Forelimb muscle (tissue), 1 donor: ENCODE results near the gene PSENEN. TPM values are rescaled to one million over a fixed set of nuclear protein-coding genes. Genes with fewer than 3 reads are reported as not detected.
A peak's percentile ranks its signal among the peaks of the same experiment; 100 is the strongest.
"Not testable (repeated sequence)": the region's sequence is repeated elsewhere in the genome, so short reads cannot be mapped to it uniquely, and the experiment has no call there.

Experiments used
- DNase-seq: peaks from one replicate; pipeline ENCODE4 v3.0.0-alpha.2; 2013; ENCODE audit warnings: low read depth
- polyA plus RNA-seq: library from polyadenylated mRNA; unstranded; fragments of 120-200 nt; gene quantifications from one replicate; pipeline ENCODE4 v1.2.1, GENCODE V29; 2013; ENCODE audit not compliant: insufficient read length

The PSENEN gene
- polyA plus RNA-seq, 1 donor = 31.7 TPM

DNA sequence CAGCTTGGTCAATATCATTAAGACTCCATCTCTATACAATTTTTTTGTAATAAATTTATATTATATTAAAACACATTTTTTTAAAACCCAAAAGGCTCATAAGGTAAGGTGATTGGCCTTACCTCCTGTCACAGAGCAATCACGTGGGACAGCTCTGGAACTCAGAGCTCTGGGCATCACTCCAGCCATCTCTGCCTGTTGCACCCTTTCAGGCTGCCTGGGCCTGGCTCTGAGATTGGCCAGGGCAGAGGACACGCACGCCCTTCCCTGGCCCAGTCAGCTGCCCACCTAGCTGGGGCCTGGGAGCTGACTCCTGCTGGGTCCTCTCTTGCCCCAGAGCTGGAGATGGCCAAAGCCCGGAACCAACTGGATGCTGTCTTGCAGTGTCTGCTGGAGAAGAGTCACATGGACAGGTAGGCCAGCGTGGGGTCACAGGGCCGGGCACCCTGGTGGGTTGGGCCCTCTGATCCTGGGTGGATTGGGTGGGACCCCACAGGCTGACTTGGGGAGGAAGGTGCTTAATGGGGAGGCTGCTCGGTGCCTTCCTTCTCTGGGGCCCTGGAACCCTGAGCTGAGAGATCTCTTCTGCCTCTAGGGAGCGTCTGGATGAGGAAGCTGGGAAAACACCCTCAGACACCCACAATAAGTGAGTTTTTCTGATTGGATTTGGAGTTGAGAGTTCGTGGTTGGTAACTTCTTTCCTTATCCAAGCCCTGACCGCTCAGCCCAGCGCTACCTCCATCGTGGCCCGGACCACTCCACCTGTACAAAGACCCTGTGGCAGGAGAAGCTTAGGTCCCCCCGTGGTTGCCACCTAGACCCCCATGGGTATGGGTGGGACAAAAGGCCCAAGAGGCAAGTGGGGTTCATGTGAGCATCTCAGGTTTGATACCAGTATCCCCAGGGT lies 6.6 kb downstream of the PSENEN start:
- no peak for DNase-seq

DNA sequence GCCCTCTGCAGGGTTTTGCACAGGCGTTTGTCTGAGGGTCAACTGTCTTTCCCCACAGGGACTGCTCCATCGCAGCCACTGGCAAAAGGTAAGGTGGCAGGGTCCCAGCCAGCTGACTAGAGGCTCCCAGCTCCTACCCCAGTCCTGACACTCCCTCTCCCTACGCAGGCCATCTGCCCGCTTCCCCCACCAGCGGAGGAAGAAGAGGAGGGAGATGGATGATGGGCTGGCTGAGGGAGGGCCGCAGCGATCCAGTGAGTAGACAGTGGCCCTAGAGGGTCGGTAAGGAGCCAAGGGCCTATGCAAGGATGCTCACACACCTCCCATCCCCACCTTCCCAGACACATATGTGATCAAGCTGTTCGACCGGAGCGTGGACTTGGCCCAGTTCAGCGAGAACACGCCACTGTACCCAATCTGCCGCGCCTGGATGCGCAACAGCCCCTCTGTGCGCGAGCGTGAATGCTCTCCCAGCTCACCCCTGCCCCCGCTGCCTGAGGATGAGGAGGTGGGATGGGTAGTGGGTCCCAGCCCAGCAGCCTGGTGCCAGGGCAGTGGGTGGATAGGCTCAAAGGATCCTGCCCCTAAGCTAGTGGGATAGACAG lies 7.4 kb downstream of the PSENEN start:
- DNase-seq = no peak

DNA sequence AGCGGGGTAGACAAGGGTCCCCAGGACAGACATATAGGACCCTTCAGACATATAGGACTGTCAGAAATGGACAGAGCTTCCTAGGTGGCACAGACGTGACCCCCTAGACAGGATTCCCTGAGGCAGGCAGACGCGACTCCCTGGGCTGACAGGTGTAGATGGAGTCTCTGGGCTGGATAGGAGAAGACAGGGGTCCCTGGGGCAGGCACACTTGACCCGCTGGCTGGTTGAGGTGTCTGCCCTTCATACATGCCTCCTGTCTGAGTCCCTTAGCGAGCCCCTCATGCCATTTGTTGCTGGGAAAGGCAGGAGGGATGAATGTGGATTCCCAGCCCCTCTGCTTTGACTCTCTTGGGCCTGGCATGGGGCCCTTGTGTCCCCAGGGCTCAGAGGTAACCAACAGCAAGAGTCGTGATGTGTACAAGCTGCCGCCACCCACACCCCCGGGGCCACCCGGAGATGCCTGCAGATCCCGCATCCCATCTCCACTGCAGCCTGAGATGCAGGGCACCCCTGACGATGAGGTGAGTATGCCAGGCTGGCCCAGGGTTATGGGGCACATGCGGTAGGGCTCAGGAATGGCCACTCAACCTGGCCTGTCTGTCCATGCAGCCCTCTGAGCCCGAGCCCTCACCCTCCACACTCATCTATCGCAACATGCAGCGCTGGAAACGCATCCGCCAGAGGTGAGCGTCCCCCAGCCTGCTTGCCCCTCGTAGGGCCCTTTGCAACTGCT lies 8.4 kb downstream of the PSENEN start:
- no peak for DNase-seq

DNA sequence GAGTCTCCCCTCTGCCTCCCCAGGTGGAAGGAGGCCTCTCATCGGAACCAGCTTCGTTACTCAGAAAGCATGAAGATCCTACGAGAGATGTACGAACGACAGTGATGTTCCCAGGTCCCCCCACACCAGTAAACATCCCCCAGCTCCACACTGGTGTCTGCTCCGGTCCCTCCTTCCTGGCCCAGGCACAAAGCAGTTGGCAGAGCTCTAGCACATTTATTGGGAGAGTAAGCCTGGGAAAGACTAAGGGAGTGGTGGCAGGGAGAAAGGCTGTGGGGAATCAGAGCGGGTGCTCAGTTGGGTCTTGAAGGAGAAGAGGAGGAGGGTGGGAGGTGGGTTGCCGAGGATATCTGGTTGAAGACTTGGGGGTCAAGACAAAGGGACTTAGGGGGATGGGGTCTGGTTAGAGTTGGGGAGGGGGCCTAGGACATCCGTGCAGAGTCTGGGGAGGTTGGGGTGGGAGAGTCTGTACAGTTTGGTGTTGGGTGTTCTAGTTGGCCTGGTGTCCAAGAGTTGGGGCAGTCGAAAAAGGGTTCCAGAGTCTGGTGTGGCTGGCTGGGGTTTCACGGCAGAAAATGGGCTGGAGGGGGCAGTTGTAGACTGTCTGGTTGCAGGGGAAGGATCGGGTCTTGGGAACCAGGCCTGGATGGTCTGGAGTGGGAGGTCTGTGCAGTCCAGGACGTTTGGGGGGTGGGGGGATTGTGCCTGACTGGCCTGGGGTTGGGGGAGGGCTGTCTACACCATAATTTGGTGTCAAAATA lies 9.1 kb downstream of the PSENEN start:
- no peak for DNase-seq

GRCh38 chr19:35755131-35755549 lies 9.7 kb downstream of the PSENEN start:
- DNase-seq = no peak

DNA sequence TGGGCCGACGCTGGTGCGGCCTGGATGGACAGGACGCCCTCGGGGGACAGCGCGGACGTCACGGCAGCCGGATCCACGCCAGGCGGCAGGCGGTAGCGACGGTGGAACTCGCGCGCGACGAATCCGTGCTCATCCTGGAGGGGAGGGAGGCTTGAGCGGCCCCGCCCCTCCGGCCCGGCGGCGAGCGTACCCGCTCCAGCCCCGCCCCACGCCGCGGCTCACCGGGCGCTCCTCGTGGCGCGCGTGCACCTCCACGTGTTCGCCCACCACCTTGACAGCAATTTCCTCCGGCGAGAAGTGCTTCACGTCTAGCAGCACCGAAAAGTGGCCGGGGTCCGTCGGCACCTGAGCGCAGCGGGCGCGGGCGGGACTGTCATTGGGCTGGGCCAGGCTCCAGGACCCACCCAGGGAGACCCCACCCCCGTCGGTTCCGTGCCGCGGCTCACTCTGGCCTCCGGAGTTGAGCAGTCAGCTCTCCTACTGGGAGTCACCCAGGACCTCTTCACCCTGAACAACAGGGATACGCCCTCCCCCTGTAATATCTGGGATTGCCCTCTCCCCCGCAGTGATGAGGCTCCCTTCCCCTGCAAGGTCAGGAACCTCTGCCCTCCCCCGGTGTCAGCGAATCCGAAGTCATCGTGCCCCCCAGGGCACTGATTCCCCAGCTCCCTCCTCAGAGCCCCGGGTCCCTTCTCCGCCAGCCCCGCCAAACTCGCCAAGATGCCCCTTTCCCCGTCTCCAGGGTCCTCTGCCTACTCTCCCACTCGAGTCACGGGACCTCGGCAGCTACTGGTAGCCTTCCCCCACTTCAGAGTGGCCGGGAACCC lies 10.3 kb downstream of the PSENEN start:
- DNase-seq = no peak

GRCh38 chr19:35756377-35757230 lies 11.2 kb downstream of the PSENEN start, which contains the start of gene HSPB6:
TSS of gene HSPB6 (minus strand) at chr19:35757029. CDS start at chr19:35757008, 21 bp downstream.
- no peak for DNase-seq

DNA sequence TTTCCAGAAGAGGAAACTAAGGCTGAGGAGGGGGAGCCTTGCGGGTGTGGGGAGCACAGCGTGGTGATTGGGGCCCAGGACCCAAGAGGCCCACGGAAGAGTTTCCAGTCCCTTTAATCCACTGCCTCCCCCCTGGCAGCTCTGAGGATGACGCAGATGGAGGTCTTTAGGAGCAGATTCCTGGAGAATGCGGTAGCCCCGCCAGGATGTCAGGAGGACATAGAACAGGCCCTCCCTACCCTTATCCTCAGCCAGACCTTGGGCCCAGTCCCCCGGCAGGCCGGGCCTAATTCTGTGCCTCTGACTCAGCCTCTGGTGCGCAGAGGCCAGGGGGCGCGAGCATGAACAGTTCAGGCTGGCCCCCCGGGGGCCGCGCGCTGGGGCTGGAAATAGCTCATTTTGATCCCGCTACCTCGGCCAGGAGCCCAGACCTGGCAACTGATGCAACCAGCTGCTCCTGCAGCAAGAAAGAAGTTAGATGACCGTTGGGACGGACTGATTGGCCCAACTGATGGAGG lies 11.8 kb downstream of the PSENEN start:
- DNase-seq = peak; percentile 91

DNA sequence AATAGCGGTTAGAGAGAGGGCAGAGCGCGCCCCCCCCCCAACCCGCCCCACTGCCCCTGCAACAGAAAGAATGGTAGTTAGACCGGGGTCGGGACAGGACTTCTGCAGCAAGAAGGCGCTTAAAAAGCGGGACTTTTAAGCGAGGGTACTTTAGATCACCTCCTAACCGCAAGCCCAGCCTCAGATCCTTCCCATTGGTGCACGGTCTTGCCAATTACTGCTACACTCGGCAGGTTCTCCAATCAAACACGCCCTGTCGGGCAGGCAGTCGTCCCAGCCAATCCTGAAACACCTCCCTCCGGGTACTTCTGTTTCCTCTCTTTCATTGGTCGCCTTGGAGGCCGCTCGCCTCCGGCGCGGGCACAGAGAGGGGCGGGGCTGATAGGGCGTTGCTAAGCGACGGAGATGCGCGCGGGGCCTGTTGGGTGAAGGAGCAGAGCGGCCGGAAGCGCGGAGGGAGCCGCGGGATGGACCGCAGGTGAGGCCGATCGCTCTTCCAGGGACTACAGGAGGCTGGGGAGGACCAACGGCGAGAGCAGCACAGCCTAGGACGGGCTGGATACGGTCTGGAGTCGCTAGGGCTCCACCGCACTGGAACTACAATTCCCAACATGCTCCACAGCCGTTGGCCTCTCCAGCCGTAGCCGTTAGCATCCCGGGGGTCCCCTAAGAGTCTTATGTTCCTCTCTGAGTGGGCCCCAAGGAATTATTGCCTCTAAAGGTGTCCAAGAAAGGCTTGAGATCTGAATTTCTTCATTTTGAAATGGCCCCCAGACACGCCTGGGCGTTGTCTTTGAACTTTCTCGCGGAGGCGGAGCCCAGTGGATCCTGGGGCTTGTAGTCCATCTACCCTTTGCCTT lies 12.5 kb downstream of the PSENEN start, which contains the start of gene PROSER3:
Gene PROSER3 (plus strand): TSS at position 428 of the 860 bp plus-strand sequence. CDS start 40 bp downstream, at position 468.
- DNase-seq = peak; percentile 100

DNA sequence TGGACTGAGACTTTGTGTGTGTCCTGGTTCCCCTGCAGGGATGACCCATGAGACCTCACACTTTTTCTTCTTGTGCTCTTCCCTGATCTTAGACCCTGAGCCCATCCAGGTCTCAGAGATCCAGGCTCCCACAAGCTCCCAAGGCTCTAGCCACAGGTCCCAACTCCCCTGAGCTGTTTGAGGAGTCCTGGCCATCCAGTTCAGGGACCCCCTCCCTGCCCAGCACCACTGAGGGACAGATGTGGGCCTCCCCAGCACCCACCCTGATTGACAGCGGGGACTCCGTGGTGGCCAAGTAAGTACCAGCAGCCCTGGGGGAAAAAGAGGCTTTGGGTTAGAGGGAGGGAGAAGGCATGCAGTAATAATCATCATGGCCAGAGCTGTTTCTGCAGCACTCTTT lies 14.2 kb downstream of the PSENEN start:
- no peak for DNase-seq

DNA sequence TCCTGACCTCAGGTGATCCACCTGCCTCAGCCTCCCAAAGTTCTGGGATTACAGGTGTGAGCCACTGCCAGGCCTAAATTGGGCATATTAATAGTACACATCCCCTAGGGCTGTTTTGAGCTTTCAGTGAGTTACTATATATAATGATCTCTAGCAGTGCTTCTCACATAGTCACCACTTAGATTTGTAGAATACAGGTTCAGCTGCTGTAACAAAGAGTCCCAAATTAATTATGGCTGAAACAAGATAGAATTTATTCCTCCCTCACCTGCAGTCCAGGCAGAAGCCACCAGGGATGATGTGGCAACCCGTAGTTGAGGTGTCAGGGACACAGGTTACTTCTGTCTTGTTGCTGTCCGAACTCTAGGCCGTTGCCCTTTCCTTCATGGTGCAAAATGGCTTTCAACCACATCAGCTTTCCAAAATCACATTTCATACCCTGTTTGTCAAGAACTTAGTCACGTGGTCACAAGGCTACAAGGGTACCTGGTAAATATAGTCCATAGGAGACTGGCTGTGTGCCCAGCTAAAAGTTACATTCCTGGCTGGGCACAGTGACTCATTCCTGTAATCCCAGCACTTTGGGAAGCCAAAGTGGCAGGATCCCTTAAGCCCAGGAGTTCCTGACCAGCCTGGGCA lies 15.4 kb downstream of the PSENEN start:
- no peak for DNase-seq

DNA sequence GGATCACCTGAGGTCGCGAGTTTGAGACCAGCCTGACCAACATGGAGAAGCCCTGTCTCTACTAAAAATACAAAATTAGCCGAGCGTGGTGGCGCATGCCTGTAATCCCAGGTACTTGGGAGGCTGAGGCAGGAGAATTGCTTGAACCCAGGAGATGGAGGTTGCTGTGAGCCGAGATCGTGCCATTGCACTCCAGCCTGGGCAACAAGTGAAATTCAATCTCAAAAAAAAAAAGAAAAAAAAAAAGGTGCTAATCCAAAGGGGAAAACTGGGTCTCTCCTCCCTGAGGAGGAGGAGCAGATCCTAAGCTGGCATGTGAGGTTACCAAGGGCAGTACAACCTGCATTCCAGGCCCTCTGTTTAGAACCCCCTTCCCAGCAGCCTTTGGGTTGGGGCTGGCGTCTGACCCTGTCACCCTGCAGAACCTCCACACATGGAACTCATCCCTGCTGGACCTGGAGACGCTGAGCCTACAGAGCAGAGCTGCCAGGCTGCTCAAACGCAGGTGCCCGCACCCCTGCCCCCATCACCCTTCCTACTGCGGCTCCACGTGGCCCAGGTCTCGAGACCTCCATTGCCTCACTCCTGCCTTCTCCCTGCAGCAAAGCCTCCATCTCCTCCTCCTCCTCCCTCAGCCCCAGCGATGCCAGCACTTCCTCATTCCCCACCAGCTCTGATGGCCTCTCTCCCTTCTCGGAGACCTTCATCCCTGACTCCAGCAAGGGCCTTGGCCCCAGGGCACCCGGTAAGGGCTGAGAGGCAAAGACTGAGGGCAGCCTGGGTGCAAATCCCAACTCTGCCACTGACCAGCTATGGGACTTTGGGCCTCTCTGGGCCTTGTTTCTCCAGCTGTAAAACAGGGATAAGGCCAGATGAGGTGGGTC lies 19.2 kb downstream of the PSENEN start:
- no peak for DNase-seq

DNA sequence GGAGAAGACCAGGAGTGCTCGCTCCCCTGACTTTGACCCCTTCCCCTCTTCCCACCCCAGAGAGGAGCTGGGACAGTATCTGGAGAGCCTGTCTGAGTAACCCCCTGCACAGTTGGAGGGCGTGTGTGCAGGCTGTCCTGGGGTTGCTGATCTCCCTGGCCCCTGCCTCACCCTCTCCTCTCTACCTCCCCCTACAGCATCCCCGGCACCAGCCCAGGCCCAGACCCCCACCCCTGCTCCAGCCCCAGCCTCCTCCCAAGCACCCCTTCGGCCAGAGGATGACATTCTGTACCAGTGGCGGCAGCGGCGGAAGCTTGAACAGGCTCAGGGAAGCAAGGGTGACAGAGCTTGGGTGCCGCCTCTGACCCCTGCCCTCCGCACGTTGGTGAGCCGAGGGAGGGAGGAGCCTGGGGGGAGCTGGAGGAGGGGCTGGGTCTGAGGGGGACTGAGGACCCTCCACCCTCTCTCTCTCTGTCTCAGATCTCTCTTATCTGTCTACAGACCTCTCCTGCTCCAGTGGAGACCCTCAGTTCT lies 21.2 kb downstream of the PSENEN start:
- no peak for DNase-seq

- no peak for DNase-seq
Measured at GRCh38 chr19:35767288-35768081, 22.0 kb downstream of the PSENEN start.

DNA sequence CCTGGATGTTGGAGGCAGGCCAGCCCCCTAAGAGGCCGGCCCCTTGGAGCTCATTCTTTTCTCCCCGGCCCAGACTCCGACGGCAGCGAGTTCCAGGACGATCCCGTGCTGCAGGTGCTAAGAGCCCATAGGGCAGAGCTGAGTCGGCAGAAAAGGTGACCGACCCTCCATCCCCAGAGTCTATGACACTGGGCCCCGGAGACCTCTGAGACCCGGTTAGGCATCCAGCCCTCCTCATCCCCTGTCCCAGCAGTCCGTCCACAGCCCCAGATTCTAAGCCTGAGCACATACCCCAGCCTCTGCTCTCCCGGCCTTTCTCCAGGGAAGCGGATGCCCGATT lies 22.6 kb downstream of the PSENEN start:
- DNase-seq = no peak

DNA sequence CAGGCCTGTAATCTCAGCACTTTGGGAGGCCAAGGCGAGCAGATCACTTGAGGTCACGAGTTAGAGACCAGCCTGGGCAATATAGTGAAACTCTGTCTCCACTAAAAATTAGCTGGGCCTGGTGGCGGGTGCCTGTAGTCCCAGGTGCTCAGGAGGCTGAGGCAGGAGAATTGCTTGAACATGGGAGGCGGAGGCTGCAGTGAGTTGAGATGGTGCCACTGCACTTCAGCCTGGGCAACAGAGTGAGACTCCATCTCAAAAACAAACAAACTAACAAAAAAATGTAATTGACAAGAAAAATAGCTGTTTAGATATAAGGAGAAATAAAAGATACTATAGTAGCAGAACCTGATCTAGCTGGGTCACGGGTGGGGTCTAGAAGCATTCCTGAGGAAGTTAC lies 26.9 kb downstream of the PSENEN start:
- not testable (repeated sequence) for DNase-seq
